ENCODE measurements around the gene MLXIP.

- TF ChIP-seq MYC (CRISPR knock-in tag; IDR thresholded peaks at IDR 0.05; ENCODE audit: borderline replicate concordance): no peak
- TF ChIP-seq ZBTB26 (CRISPR knock-in tag; IDR thresholded peaks at IDR 0.05; ENCODE audit: borderline replicate concordance): no peak
- TF ChIP-seq MAZ (IDR thresholded peaks at IDR 0.05; ENCODE audit: borderline replicate concordance, low read depth, low read length): no peak
- TF ChIP-seq MAZ (CRISPR knock-in tag; IDR thresholded peaks at IDR 0.05; ENCODE audit: low read depth): no peak
- TF ChIP-seq E2F5 (CRISPR knock-in tag; conservative IDR thresholded peaks at IDR 0.05): no peak
Observed at GRCh38 chr12:122035292-122035691, 43.3 kb upstream of the MLXIP start.
